Kidney (tissue), 14 donors: ENCODE data around the gene UBAP2L. TPM values are rescaled to one million over a fixed set of nuclear protein-coding genes. Genes with fewer than 3 reads are reported as not detected.

ENCODE experiments used
- DNase-seq, 5 donors: peaks; one replicate each; pipeline ENCODE4 v3.0.0-alpha.2; 2013 to 2020
- FAIRE-seq: peaks from 2 replicates; lab custom pipeline; 2012; peaks lifted over from hg19 to GRCh38; lab: Jason Lieb, UNC
- H3K27ac ChIP-seq, 2 donors: one replicate each; pipeline ENCODE4 v1.7.0; 2013; ENCODE audit warnings: low read depth in 2 of 2, low read length in 2 of 2, inconsistent platforms in 1 of 2
- H3K27me3 ChIP-seq: one replicate; pipeline ENCODE4 v1.7.1; 2013; ENCODE audit warnings: low read length, inconsistent platforms; ENCODE audit not compliant: control insufficient read depth, insufficient read depth
- H3K36me3 ChIP-seq, 3 donors: one replicate each; pipeline versions ENCODE4 v1.7.0 to v1.7.1; 2013; ENCODE audit warnings: low read length in 3 of 3, control low read depth in 1 of 3, inconsistent platforms in 1 of 3; ENCODE audit not compliant: insufficient read depth in 3 of 3, control insufficient read depth in 2 of 3
- H3K4me1 ChIP-seq, 3 donors: one replicate each; pipeline versions ENCODE4 v1.7.0 to v1.7.1; 2013; ENCODE audit warnings: low read length in 3 of 3, inconsistent platforms in 1 of 3, low read depth in 1 of 3; ENCODE audit not compliant: control insufficient read depth in 2 of 3, insufficient read depth in 2 of 3
- H3K4me3 ChIP-seq, 3 donors: one replicate each; pipeline versions ENCODE4 v1.7.0 to v1.8.1; 2013; ENCODE audit warnings: low read length in 3 of 3, control low read depth in 1 of 3, inconsistent platforms in 1 of 3
- H3K9ac ChIP-seq, 3 donors: one replicate each; pipeline versions ENCODE4 v1.7.0 to v1.7.1; 2013; ENCODE audit warnings: low read length in 3 of 3, control low read depth in 1 of 3, inconsistent platforms in 1 of 3
- H3K9me3 ChIP-seq, 3 donors: one replicate each; pipeline versions ENCODE4 v1.7.0 to v1.7.1; 2013; ENCODE audit warnings: low read length in 3 of 3, control low read depth in 1 of 3, inconsistent platforms in 1 of 3; ENCODE audit not compliant: control insufficient read depth in 2 of 3, insufficient read depth in 1 of 3
- intact Hi-C: fragments of 100-400 bp; cut with DNase I; formaldehyde crosslinking; loops from one replicate; pipeline ENCODE4 v1.11.1; 2022
- polyA plus RNA-seq: library from polyadenylated mRNA; stranded (reverse); fragments of 350-450 nt; fragmentation: Illumina TruSeq; extraction: RNeasy Lipid Tissue Mini Kit (QIAGEN cat#74804); gene quantifications from one replicate; pipeline ENCODE4 v1.2.3, GENCODE V29; 2014; ENCODE audit warnings: low read depth, low replicate concordance; ENCODE audit not compliant: insufficient read depth
- total RNA-seq: library from RNA; stranded (reverse); fragmentation: NEBNext Ultra II Directional; extraction: Animal tissue kit (Norgen Biotek cat#: 25700); gene quantifications from one replicate; pipeline ENCODE4 v1.2.1, GENCODE V29; 2021
- TF ChIP-seq, protein P1 (sequence below): IDR thresholded peaks from 3 replicates; pipeline ENCODE4 v1.5.1; 2012; ENCODE audit warnings: mild to moderate bottlenecking, moderate library complexity, borderline replicate concordance; ENCODE audit not compliant: insufficient read depth; ENCODE audit errors: extremely low read depth
- donor health status: control.
- donor health status: control.
- donor health status: control.
- donor health status: control.
- donor health status: control.
- donor health status: DM: yes; HTN: yes; CAD: no.
- donor health status: Normal renal cell carcinoma (clear cell type).

The UBAP2L gene
- total and polyA plus RNA-seq, 2 donors from 2014 or later: 46.2 to 131 TPM

DNA sequence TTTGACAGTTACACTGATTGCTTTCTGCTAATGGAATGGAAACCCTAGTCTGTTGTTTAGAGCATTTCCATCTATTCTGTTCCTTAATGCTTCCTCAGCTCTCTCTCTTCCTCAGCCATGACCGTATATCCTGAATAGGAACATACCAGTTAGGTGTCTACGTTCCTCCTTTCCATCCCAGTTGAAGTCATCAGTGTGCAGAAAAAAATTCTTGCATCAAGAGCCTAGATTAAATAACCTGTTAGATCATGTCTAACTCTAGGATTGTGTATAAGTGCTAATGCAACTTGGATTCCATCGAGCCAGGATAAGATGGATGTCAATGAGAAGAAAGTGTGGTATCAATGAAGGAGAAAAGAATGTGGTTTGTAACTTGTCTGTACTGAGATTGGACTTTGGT lies 18.7 kb downstream of the UBAP2L start:
- no peak for FAIRE-seq
- H3K9ac ChIP-seq: no peak overlapping the region

DNA sequence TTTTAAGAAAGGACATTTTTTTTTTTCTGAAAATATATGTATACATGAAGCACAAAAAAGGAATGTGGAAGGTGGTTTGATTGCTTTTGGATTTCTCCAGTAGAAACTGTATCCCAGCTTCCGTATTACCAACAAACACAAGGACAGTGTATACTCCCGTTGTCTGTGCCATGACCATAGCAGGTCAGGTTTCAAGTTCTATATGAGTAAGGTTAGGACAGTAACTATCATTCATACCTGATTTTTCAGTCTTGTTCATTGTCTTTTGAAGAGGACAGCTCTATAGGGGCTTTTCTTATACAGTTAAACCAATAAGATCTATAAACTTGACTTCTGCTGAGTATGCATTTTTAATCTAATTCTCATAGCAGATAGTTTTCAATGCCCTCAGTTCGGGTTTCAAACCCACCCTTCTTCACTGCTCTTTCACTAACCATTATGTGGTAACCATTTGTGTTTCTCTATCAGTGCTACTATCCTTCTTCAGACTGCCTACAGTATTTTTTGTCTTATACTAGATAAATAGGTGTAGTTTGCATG lies 19.6 kb downstream of the UBAP2L start:
- Histone ChIP-seq H3K27ac (no peak overlapping the region), H3K27me3 (no peaks in the 10 kb centered on the region), H3K9ac (no peak overlapping the region), H3K36me3 (peaks cover 17 to 61% (median 56%) of the 10 kb centered on the region in 3 donors), H3K9me3 (no peaks in the 10 kb centered on the region), H3K4me1 (no peaks in the 10 kb centered on the region), H3K4me3 (no peak overlapping the region)
- DNase-seq: no peak
- intact Hi-C loops: no loop called here
- FAIRE-seq: no peak
- TF ChIP-seq, protein P1, sequence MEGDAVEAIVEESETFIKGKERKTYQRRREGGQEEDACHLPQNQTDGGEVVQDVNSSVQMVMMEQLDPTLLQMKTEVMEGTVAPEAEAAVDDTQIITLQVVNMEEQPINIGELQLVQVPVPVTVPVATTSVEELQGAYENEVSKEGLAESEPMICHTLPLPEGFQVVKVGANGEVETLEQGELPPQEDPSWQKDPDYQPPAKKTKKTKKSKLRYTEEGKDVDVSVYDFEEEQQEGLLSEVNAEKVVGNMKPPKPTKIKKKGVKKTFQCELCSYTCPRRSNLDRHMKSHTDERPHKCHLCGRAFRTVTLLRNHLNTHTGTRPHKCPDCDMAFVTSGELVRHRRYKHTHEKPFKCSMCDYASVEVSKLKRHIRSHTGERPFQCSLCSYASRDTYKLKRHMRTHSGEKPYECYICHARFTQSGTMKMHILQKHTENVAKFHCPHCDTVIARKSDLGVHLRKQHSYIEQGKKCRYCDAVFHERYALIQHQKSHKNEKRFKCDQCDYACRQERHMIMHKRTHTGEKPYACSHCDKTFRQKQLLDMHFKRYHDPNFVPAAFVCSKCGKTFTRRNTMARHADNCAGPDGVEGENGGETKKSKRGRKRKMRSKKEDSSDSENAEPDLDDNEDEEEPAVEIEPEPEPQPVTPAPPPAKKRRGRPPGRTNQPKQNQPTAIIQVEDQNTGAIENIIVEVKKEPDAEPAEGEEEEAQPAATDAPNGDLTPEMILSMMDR: no peak

More for the DNA sequence above, 18.7 kb downstream of the UBAP2L start:
- Histone ChIP-seq H3K9me3 (no peaks in the 10 kb centered on the region), H3K27ac (no peak overlapping the region), H3K4me1 (no peaks in the 10 kb centered on the region), H3K36me3 (peaks cover 15 to 61% (median 60%) of the 10 kb centered on the region in 3 donors), H3K4me3 (no peak overlapping the region), H3K27me3 (no peaks in the 10 kb centered on the region)
- intact Hi-C loops: no loop called here
- TF ChIP-seq, protein P1: no peak
- DNase-seq: no peak

DNA sequence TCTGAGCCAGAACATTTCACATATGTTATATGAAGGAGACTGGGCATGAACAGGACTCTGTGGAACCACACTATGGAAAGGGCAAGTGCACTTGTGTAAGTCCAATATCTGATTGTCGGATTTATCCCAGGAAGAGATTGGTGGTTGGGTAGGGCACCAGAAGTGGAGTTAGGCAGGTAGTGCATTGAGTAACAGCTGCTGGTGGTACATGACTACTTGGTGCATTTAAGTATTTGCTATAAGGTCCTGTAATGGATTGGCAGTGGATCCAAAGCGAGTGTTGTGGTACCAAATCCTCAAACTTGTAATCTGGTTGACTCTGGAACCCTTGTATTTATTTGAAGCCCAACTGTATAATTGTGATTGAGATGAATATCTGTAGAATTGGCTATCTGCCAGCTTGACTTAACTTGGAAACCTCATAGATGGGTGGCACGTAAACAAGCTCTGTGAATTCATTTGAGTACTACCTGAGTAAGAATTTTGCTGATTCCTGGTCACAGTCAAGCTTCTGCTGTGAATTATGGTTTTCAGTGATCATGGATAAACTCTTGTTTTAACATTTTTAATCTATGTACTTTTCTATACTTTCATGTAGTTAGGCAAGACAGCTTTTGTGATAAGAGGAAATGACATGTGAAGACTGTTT lies 21.1 kb downstream of the UBAP2L start:
- peaks cover 21 to 61% (median 53%) of the 10 kb centered on the region in 3 donors for H3K36me3 ChIP-seq

More for the DNA sequence above, 21.1 kb downstream of the UBAP2L start:
- Histone ChIP-seq H3K27ac (no peak overlapping the region), H3K4me3 (no peak overlapping the region), H3K9ac (no peak overlapping the region), H3K4me1 (no peaks in the 10 kb centered on the region), H3K9me3 (no peaks in the 10 kb centered on the region), H3K27me3 (no peaks in the 10 kb centered on the region)
- DNase-seq (no peak), FAIRE-seq (no peak)
- TF ChIP-seq, protein P1: no peak
- intact Hi-C loops: no loop called here
